Kidney (tissue), 14 donors: ENCODE measurements around the gene IKBIP. TPM values are rescaled to one million over a fixed set of nuclear protein-coding genes. Genes with fewer than 3 reads are reported as not detected.

Source experiments
- DNase-seq, 5 donors: peaks; one replicate each; pipeline ENCODE4 v3.0.0-alpha.2; 2013 to 2020
- FAIRE-seq: peaks from 2 replicates; lab custom pipeline; 2012; peaks lifted over from hg19 to GRCh38; lab: Jason Lieb, UNC
- H3K27ac ChIP-seq, 2 donors: one replicate each; pipeline ENCODE4 v1.7.0; 2013; ENCODE audit warnings: low read depth in 2 of 2, low read length in 2 of 2, inconsistent platforms in 1 of 2
- H3K27me3 ChIP-seq: one replicate; pipeline ENCODE4 v1.7.1; 2013; ENCODE audit warnings: low read length, inconsistent platforms; ENCODE audit not compliant: control insufficient read depth, insufficient read depth
- H3K36me3 ChIP-seq, 3 donors: one replicate each; pipeline versions ENCODE4 v1.7.0 to v1.7.1; 2013; ENCODE audit warnings: low read length in 3 of 3, control low read depth in 1 of 3, inconsistent platforms in 1 of 3; ENCODE audit not compliant: insufficient read depth in 3 of 3, control insufficient read depth in 2 of 3
- H3K4me1 ChIP-seq, 3 donors: one replicate each; pipeline versions ENCODE4 v1.7.0 to v1.7.1; 2013; ENCODE audit warnings: low read length in 3 of 3, inconsistent platforms in 1 of 3, low read depth in 1 of 3; ENCODE audit not compliant: control insufficient read depth in 2 of 3, insufficient read depth in 2 of 3
- H3K4me3 ChIP-seq, 3 donors: one replicate each; pipeline versions ENCODE4 v1.7.0 to v1.8.1; 2013; ENCODE audit warnings: low read length in 3 of 3, control low read depth in 1 of 3, inconsistent platforms in 1 of 3
- H3K9ac ChIP-seq, 3 donors: one replicate each; pipeline versions ENCODE4 v1.7.0 to v1.7.1; 2013; ENCODE audit warnings: low read length in 3 of 3, control low read depth in 1 of 3, inconsistent platforms in 1 of 3
- H3K9me3 ChIP-seq, 3 donors: one replicate each; pipeline versions ENCODE4 v1.7.0 to v1.7.1; 2013; ENCODE audit warnings: low read length in 3 of 3, control low read depth in 1 of 3, inconsistent platforms in 1 of 3; ENCODE audit not compliant: control insufficient read depth in 2 of 3, insufficient read depth in 1 of 3
- CTCF ChIP-seq: IDR thresholded peaks from 3 replicates; pipeline ENCODE4 v1.5.1; 2012; ENCODE audit warnings: mild to moderate bottlenecking, moderate library complexity, borderline replicate concordance; ENCODE audit not compliant: insufficient read depth; ENCODE audit errors: extremely low read depth
- intact Hi-C: fragments of 100-400 bp; cut with DNase I; formaldehyde crosslinking; loops from one replicate; pipeline ENCODE4 v1.11.1; 2022
- polyA plus RNA-seq: library from polyadenylated mRNA; stranded (reverse); fragments of 350-450 nt; fragmentation: Illumina TruSeq; extraction: RNeasy Lipid Tissue Mini Kit (QIAGEN cat#74804); gene quantifications from one replicate; pipeline ENCODE4 v1.2.3, GENCODE V29; 2014; ENCODE audit warnings: low read depth, low replicate concordance; ENCODE audit not compliant: insufficient read depth
- total RNA-seq: library from RNA; stranded (reverse); fragmentation: NEBNext Ultra II Directional; extraction: Animal tissue kit (Norgen Biotek cat#: 25700); gene quantifications from one replicate; pipeline ENCODE4 v1.2.1, GENCODE V29; 2021
- donor health status: control.
- donor health status: control.
- donor health status: control.
- donor health status: control.
- donor health status: control.
- donor health status: DM: yes; HTN: yes; CAD: no.
- donor health status: Normal renal cell carcinoma (clear cell type).

Gene IKBIP
- total and polyA plus RNA-seq, 2 donors from 2014 or later: 5.9 to 10.9 TPM

- no peaks in the 10 kb centered on the region for H3K4me1 ChIP-seq
- no peak overlapping the region for H3K9ac ChIP-seq
- H3K36me3 ChIP-seq: no peaks in the 10 kb centered on the region
- H3K9me3 ChIP-seq: no peaks in the 10 kb centered on the region
- TF ChIP-seq CTCF: no peak
- no peak overlapping the region for H3K27ac ChIP-seq
- DNase-seq: no peak
- FAIRE-seq: no peak
- H3K4me3 ChIP-seq: no peak overlapping the region
- intact Hi-C loops: no loop called here
- H3K27me3 ChIP-seq: no peaks in the 10 kb centered on the region
Measured at GRCh38 chr12:98639491-98639890, 5.1 kb downstream of the IKBIP start.

GRCh38 chr12:98638009-98638408, 6.6 kb downstream of the IKBIP start:
- Histone ChIP-seq H3K36me3 (no peaks in the 10 kb centered on the region), H3K27ac (no peak overlapping the region), H3K4me3 (no peak overlapping the region), H3K9me3 (no peaks in the 10 kb centered on the region), H3K4me1 (no peaks in the 10 kb centered on the region), H3K9ac (no peak overlapping the region), H3K27me3 (no peaks in the 10 kb centered on the region)
- no peak for FAIRE-seq
- intact Hi-C loops: no loop called here
- DNase-seq: no peak
- TF ChIP-seq CTCF: no peak

- Histone ChIP-seq H3K27me3 (no peaks in the 10 kb centered on the region), H3K27ac (no peak overlapping the region), H3K9me3 (no peaks in the 10 kb centered on the region), H3K4me3 (no peak overlapping the region), H3K4me1 (no peaks in the 10 kb centered on the region), H3K36me3 (no peaks in the 10 kb centered on the region), H3K9ac (no peak overlapping the region)
- no peak for DNase-seq
- intact Hi-C loops: no loop called here
- FAIRE-seq: no peak
- no peak for TF ChIP-seq CTCF
Measured at GRCh38 chr12:98637068-98637467, 7.5 kb downstream of the IKBIP start.

- Histone ChIP-seq H3K9me3 (no peaks in the 10 kb centered on the region), H3K4me1 (no peaks in the 10 kb centered on the region), H3K27ac (no peak overlapping the region), H3K27me3 (no peaks in the 10 kb centered on the region), H3K4me3 (no peak overlapping the region), H3K36me3 (no peaks in the 10 kb centered on the region), H3K9ac (no peak overlapping the region)
- no peak for TF ChIP-seq CTCF
- intact Hi-C loops: no loop called here
- FAIRE-seq: no peak
- peak in 2 of 5 donors; percentile 45 to 63 for DNase-seq
Measured at GRCh38 chr12:98635657-98636323, 8.8 kb downstream of the IKBIP start.
